IMR-90 (cell line): ENCODE results near the gene GMNN.

ENCODE experiments used
- BHLHE40 ChIP-seq: fragments of 150-350 bp; IDR thresholded peaks from 2 replicates; pipeline ENCODE4 v1.6.1; 2016; ENCODE audit warnings: mild to moderate bottlenecking, low read depth, low read length
- CEBPB ChIP-seq: IDR thresholded peaks from 2 replicates; pipeline ENCODE4 v1.6.1; 2012; ENCODE audit warnings: low read depth, low read length, improper control_type of control experiment
- CHD1 ChIP-seq: IDR thresholded peaks from 2 replicates; pipeline ENCODE4 v1.6.1; 2012; ENCODE audit warnings: low read depth, low read length, improper control_type of control experiment
- FOS ChIP-seq: fragments of 150-350 bp; IDR thresholded peaks from 2 replicates; pipeline ENCODE4 v1.6.1; 2016; ENCODE audit warnings: low read depth, low read length
- MAFK ChIP-seq: IDR thresholded peaks from 2 replicates; pipeline ENCODE4 v1.6.1; 2012; ENCODE audit warnings: low read depth, low read length, improper control_type of control experiment
- RAD21 ChIP-seq: IDR thresholded peaks from 2 replicates; pipeline ENCODE4 v1.6.1; 2012; ENCODE audit warnings: low read length, improper control_type of control experiment
- RCOR1 ChIP-seq: IDR thresholded peaks from 2 replicates; pipeline ENCODE4 v1.6.1; 2012; ENCODE audit warnings: mild to moderate bottlenecking, low read length, improper control_type of control experiment; ENCODE audit not compliant: insufficient replicate concordance
- SMC3 ChIP-seq: fragments of 150-350 bp; IDR thresholded peaks from 2 replicates; pipeline ENCODE4 v1.6.1; 2016; ENCODE audit warnings: low read depth, mild to moderate bottlenecking, antibody characterized with exemption, low read length, moderate library complexity
- TF ChIP-seq, protein P1 (sequence below): conservative IDR thresholded peaks from 2 replicates; pipeline ENCODE4 v1.5.1; 2012; ENCODE audit warnings: mild to moderate bottlenecking, low read depth, low read length, improper control_type of control experiment
- TF ChIP-seq, protein P2 (sequence below): fragments of 150-350 bp; IDR thresholded peaks from 2 replicates; pipeline ENCODE4 v1.6.1; 2017; ENCODE audit warnings: mild to moderate bottlenecking, antibody characterized with exemption, low read length, low read depth

DNA sequence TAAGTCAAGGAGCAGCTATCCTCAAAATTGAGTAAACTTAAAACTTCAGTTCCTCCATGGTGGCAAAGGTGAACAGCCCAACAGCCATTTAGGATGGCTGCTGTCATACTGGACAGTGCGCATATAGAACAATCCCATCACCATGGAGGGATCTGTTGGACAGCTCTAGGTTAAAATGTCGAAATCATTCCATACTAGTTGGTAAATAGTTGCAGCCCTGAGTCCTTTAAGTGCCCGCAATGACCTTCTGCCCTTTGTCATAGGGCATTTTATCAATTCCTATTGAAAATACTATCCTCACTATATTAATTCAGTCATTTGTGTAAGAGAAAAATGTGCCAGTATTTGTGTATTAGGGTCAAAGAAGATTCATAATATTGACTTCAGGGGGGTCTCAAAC is 32.8 kb downstream of the GMNN start:
- TF ChIP-seq SMC3 (no peak), RAD21 (no peak), RCOR1 (no peak), MAFK (no peak), FOS (no peak), CEBPB (no peak), BHLHE40 (no peak), CHD1 (no peak)
- TF ChIP-seq, protein P1, sequence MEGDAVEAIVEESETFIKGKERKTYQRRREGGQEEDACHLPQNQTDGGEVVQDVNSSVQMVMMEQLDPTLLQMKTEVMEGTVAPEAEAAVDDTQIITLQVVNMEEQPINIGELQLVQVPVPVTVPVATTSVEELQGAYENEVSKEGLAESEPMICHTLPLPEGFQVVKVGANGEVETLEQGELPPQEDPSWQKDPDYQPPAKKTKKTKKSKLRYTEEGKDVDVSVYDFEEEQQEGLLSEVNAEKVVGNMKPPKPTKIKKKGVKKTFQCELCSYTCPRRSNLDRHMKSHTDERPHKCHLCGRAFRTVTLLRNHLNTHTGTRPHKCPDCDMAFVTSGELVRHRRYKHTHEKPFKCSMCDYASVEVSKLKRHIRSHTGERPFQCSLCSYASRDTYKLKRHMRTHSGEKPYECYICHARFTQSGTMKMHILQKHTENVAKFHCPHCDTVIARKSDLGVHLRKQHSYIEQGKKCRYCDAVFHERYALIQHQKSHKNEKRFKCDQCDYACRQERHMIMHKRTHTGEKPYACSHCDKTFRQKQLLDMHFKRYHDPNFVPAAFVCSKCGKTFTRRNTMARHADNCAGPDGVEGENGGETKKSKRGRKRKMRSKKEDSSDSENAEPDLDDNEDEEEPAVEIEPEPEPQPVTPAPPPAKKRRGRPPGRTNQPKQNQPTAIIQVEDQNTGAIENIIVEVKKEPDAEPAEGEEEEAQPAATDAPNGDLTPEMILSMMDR, result no peak
- TF ChIP-seq, protein P2, sequence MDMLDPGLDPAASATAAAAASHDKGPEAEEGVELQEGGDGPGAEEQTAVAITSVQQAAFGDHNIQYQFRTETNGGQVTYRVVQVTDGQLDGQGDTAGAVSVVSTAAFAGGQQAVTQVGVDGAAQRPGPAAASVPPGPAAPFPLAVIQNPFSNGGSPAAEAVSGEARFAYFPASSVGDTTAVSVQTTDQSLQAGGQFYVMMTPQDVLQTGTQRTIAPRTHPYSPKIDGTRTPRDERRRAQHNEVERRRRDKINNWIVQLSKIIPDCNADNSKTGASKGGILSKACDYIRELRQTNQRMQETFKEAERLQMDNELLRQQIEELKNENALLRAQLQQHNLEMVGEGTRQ, result no peak
